ENCODE results near the gene APOL6. TPM values are rescaled to one million over a fixed set of nuclear protein-coding genes. Genes with fewer than 3 reads are reported as not detected.

APOL6 gene
- total and polyA plus RNA-seq, 2 of the 13 experiments (the other 11 are each of a cell fraction or from before 2014, with no cell fraction given): 5.2 to 7.5 TPM

DNA sequence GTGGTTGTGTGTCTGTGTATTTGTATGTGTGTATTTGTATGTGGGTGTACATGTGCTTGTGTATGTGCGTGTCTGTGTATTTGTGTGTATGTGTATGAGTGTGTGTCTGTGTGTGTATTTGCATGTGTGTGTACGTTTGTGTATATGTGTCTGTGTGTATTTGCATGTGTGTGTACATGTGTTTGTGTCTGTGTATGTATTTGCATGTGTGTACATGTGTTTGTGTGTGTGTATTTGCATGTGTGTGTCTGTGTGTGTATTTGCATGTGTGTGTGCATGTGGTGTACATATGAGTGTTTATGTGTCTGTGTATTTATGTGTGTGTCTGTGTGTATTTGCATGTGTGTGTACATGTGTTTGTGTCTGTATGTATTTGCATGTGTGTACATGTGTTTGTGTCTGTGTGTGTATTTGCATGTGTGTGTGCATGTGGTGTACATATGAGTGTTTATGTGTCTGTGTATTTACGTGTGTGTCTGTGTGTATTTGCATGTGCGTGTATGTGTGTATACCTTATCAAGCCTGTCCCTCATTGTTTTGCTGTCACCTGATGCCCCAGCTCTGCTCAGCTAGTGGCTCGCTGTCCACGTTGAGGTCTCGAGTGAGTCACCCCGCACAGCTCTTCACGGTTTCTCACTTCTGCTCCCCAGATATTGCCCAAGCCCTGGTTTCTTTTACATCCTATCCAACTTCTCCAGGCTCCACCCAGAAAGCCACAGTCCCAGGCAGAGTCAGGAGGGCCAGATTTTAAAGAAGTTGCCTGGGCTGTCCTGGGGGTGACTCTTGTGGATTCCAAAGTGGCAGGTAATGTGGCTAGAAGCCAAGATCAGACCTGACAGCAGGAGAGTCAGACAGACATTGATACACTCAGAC lies 46.3 kb upstream of the APOL6 start (continued):
- TF ChIP-seq, protein P1, sequence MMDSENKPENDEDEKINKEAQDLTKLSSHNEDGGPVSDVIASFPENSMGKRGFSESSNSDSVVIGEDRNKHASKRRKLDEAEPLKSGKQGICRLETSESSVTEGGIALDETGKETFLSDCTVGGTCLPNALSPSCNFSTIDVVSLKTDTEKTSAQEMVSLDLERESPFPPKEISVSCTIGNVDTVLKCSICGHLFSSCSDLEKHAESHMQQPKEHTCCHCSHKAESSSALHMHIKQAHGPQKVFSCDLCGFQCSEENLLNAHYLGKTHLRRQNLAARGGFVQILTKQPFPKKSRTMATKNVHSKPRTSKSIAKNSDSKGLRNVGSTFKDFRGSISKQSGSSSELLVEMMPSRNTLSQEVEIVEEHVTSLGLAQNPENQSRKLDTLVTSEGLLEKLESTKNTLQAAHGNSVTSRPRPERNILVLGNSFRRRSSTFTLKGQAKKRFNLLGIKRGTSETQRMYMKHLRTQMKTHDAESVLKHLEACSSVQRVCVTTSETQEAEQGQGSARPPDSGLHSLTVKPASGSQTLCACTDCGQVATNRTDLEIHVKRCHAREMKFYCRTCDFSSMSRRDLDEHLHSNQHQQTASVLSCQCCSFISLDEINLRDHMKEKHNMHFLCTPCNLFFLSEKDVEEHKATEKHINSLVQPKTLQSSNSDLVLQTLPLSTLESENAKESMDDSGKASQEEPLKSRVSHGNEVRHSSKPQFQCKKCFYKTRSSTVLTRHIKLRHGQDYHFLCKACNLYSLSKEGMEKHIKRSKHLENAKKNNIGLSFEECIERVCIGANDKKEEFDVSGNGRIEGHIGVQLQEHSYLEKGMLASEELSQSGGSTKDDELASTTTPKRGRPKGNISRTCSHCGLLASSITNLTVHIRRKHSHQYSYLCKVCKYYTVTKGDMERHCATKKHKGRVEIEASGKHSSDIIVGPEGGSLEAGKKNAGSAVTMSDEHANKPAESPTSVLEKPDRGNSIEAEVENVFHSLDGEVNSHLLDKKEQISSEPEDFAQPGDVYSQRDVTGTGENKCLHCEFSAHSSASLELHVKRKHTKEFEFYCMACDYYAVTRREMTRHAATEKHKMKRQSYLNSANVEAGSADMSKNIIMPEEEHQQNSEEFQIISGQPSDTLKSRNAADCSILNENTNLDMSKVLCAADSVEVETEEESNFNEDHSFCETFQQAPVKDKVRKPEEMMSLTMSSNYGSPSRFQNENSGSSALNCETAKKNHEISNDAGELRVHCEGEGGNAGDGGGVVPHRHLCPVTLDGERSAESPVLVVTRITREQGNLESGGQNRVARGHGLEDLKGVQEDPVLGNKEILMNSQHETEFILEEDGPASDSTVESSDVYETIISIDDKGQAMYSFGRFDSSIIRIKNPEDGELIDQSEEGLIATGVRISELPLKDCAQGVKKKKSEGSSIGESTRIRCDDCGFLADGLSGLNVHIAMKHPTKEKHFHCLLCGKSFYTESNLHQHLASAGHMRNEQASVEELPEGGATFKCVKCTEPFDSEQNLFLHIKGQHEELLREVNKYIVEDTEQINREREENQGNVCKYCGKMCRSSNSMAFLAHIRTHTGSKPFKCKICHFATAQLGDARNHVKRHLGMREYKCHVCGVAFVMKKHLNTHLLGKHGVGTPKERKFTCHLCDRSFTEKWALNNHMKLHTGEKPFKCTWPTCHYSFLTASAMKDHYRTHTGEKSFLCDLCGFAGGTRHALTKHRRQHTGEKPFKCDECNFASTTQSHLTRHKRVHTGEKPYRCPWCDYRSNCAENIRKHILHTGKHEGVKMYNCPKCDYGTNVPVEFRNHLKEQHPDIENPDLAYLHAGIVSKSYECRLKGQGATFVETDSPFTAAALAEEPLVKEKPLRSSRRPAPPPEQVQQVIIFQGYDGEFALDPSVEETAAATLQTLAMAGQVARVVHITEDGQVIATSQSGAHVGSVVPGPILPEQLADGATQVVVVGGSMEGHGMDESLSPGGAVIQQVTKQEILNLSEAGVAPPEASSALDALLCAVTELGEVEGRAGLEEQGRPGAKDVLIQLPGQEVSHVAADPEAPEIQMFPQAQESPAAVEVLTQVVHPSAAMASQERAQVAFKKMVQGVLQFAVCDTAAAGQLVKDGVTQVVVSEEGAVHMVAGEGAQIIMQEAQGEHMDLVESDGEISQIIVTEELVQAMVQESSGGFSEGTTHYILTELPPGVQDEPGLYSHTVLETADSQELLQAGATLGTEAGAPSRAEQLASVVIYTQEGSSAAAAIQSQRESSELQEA (CRISPR knock-in tag; IDR thresholded peaks at IDR 0.05; ENCODE audit: not compliant biosample characterization): no peak
- TF ChIP-seq ZNF460 (CRISPR knock-in tag; IDR thresholded peaks at IDR 0.05; ENCODE audit: borderline replicate concordance): no peak
- TF ChIP-seq ASH2L (IDR thresholded peaks at IDR 0.05; ENCODE audit: insufficient read length, low read depth, low read length): no peak
- TF ChIP-seq ZNF253 (CRISPR knock-in tag; IDR thresholded peaks at IDR 0.05; ENCODE audit: borderline replicate concordance): no peak
- TF ChIP-seq XRCC5 (optimal IDR thresholded peaks at IDR 0.05; ENCODE audit: low read length): no peak
- TF ChIP-seq ZFP37 (CRISPR knock-in tag; IDR thresholded peaks at IDR 0.05; ENCODE audit: borderline replicate concordance): no peak
- TF ChIP-seq RBM39 (IDR thresholded peaks at IDR 0.05; ENCODE audit: low read depth, low read length, poor library complexity, severe bottlenecking): no peak
- peak; percentile 14; the same call in 1 of the 2 replicates for TF ChIP-seq ATF7 (IDR thresholded peaks at IDR 0.05)
- no peak for TF ChIP-seq ATF7 (CRISPR knock-in tag; IDR thresholded peaks at IDR 0.05)
- no peak for TF ChIP-seq KDM1A (CRISPR knock-in tag; IDR thresholded peaks at IDR 0.05)
- TF ChIP-seq MZF1 (CRISPR knock-in tag; IDR thresholded peaks at IDR 0.05; ENCODE audit: borderline replicate concordance): no peak
- TF ChIP-seq ZNF235 (CRISPR knock-in tag; IDR thresholded peaks at IDR 0.05; ENCODE audit: borderline replicate concordance): no peak
- TF ChIP-seq ZNF652 (CRISPR knock-in tag; IDR thresholded peaks at IDR 0.05; ENCODE audit: borderline replicate concordance, low read depth): no peak
- TF ChIP-seq, protein P2, sequence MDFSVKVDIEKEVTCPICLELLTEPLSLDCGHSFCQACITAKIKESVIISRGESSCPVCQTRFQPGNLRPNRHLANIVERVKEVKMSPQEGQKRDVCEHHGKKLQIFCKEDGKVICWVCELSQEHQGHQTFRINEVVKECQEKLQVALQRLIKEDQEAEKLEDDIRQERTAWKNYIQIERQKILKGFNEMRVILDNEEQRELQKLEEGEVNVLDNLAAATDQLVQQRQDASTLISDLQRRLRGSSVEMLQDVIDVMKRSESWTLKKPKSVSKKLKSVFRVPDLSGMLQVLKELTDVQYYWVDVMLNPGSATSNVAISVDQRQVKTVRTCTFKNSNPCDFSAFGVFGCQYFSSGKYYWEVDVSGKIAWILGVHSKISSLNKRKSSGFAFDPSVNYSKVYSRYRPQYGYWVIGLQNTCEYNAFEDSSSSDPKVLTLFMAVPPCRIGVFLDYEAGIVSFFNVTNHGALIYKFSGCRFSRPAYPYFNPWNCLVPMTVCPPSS (IDR thresholded peaks at IDR 0.05): 0 out of 2 replicates have a peak, but pooled peaks have one; percentile 34
- TF ChIP-seq, protein P3, sequence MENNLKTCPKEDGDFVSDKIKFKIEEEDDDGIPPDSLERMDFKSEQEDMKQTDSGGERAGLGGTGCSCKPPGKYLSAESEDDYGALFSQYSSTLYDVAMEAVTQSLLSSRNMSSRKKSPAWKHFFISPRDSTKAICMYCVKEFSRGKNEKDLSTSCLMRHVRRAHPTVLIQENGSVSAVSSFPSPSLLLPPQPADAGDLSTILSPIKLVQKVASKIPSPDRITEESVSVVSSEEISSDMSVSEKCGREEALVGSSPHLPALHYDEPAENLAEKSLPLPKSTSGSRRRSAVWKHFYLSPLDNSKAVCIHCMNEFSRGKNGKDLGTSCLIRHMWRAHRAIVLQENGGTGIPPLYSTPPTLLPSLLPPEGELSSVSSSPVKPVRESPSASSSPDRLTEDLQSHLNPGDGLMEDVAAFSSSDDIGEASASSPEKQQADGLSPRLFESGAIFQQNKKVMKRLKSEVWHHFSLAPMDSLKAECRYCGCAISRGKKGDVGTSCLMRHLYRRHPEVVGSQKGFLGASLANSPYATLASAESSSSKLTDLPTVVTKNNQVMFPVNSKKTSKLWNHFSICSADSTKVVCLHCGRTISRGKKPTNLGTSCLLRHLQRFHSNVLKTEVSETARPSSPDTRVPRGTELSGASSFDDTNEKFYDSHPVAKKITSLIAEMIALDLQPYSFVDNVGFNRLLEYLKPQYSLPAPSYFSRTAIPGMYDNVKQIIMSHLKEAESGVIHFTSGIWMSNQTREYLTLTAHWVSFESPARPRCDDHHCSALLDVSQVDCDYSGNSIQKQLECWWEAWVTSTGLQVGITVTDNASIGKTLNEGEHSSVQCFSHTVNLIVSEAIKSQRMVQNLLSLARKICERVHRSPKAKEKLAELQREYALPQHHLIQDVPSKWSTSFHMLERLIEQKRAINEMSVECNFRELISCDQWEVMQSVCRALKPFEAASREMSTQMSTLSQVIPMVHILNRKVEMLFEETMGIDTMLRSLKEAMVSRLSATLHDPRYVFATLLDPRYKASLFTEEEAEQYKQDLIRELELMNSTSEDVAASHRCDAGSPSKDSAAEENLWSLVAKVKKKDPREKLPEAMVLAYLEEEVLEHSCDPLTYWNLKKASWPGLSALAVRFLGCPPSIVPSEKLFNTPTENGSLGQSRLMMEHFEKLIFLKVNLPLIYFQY (CRISPR knock-in tag; IDR thresholded peaks at IDR 0.05; ENCODE audit: borderline replicate concordance): no peak
